GM23248 (cell line): ENCODE measurements around the gene CENPN. TPM values are rescaled to one million over a fixed set of nuclear protein-coding genes. Genes with fewer than 3 reads are reported as not detected.
A peak's percentile ranks its signal among the peaks of the same experiment; 100 is the strongest.

Experiments used
- DNase-seq: peaks from one replicate; pipeline ENCODE4 v3.0.0-alpha.2; 2015
- H2AFZ ChIP-seq: fragments of 200-600 bp; sonication (generic); 2 replicates; pipeline ENCODE4 v1.6.1; 2016; ENCODE audit warnings: antibody characterized with exemption
- H3F3A ChIP-seq: fragments of 200-600 bp; sonication (generic); 2 replicates; pipeline ENCODE4 v1.6.1; 2016; ENCODE audit warnings: mild to moderate bottlenecking, antibody characterized with exemption, mixed run types; ENCODE audit not compliant: insufficient read depth
- H3K27ac ChIP-seq: fragments of 200-600 bp; sonication (generic); 2 replicates; pipeline ENCODE4 v1.5.1; 2016; ENCODE audit warnings: mild to moderate bottlenecking
- H3K27me3 ChIP-seq: fragments of 200-600 bp; sonication (generic); replicated peaks from 2 replicates; pipeline ENCODE4 v1.6.1; 2016; ENCODE audit warnings: mild to moderate bottlenecking; ENCODE audit not compliant: insufficient read depth
- H3K36me3 ChIP-seq: fragments of 200-600 bp; sonication (generic); 2 replicates; pipeline ENCODE4 v1.6.1; 2016; ENCODE audit warnings: low read depth, mild to moderate bottlenecking
- H3K4me1 ChIP-seq: fragments of 200-600 bp; sonication (generic); 2 replicates; pipeline ENCODE4 v1.6.1; 2016; ENCODE audit warnings: mild to moderate bottlenecking; ENCODE audit not compliant: insufficient read depth
- H3K4me2 ChIP-seq: fragments of 200-600 bp; sonication (generic); one replicate; pipeline ENCODE4 v1.6.1; 2016; ENCODE audit warnings: mild to moderate bottlenecking; ENCODE audit not compliant: unreplicated experiment
- H3K4me3 ChIP-seq: fragments of 200-600 bp; sonication (generic); 2 replicates; pipeline ENCODE4 v1.5.1; 2016; ENCODE audit warnings: mild to moderate bottlenecking
- H3K79me2 ChIP-seq: fragments of 200-600 bp; sonication (generic); 2 replicates; pipeline ENCODE4 v1.6.1; 2016; ENCODE audit warnings: mild to moderate bottlenecking; ENCODE audit not compliant: insufficient read depth
- H3K9ac ChIP-seq: fragments of 200-600 bp; sonication (generic); 2 replicates; pipeline ENCODE4 v1.6.1; 2016; ENCODE audit warnings: mild to moderate bottlenecking
- H3K9me2 ChIP-seq: fragments of 200-600 bp; sonication (generic); 2 replicates; pipeline ENCODE4 v1.6.1; 2016; ENCODE audit warnings: mixed run types, mild to moderate bottlenecking, moderate library complexity; ENCODE audit not compliant: insufficient read depth
- H3K9me3 ChIP-seq: fragments of 200-600 bp; sonication (generic); one replicate; pipeline ENCODE4 v1.6.1; 2017; ENCODE audit warnings: low read depth
- H4K20me1 ChIP-seq: fragments of 200-600 bp; sonication (generic); 2 replicates; pipeline ENCODE4 v1.6.0; 2016; ENCODE audit not compliant: insufficient read depth
- EZH2 ChIP-seq: fragments of 200-600 bp; sonication (generic); IDR thresholded peaks from 2 replicates; pipeline ENCODE4 v1.6.1; 2018; ENCODE audit warnings: antibody characterized with exemption, mild to moderate bottlenecking; ENCODE audit not compliant: insufficient read depth, poor library complexity, severe bottlenecking
- EZH2phosphoT487 ChIP-seq: fragments of 200-600 bp; sonication (generic); IDR thresholded peaks from 2 replicates; pipeline ENCODE4 v1.6.1; 2018; ENCODE audit warnings: antibody characterized with exemption, moderate library complexity, mild to moderate bottlenecking, low read depth; ENCODE audit not compliant: insufficient read depth
- WGBS, 2 experiments: methylation state at CpG; one replicate each; pipeline ENCODE4 v1.1.6; 2015 to 2017; ENCODE audit warnings: low lambda C conversion rate in 2 of 2, low coverage in 1 of 2; ENCODE audit errors: missing lambda C conversion rate in 2 of 2; 5-methylcytosine and 5-hydroxymethylcytosine counted together
- in situ Hi-C: fragments of 300-500 bp; cut with MboI; formaldehyde crosslinking; loops from 2 replicates; pipeline ENCODE4 v1.15.0; 2020
- polyA plus RNA-seq: library from polyadenylated mRNA; unstranded; fragments of >200 nt; fragmentation: Nextera tagmentation; extraction: Ambion mirVana; gene quantifications from 2 replicates; pipeline ENCODE4 v1.2.1, GENCODE V29; 2016
- total RNA-seq: library from RNA; depleted of rRNA; stranded (reverse); fragments of >200 nt; shearing (Covaris generic); gene quantifications from 2 replicates; pipeline ENCODE4 v1.2.3, GENCODE V29; 2014

Gene CENPN
- total and polyA plus RNA-seq, 2 experiments from 2014 or later: 29.0 to 29.2 TPM

- peaks cover 34% of the 10 kb centered on the region for H3F3A ChIP-seq
- no peaks in the 10 kb centered on the region for H4K20me1 ChIP-seq
- in situ Hi-C loops: no loop called here
- peak overlapping the region; percentile 40 for H2AFZ ChIP-seq
- no peaks in the 10 kb centered on the region for H3K9me2 ChIP-seq
- H3K27ac ChIP-seq: peak overlapping the region; percentile 82
- H3K9me3 ChIP-seq: no peaks in the 10 kb centered on the region
- no peaks in the 10 kb centered on the region for H3K27me3 ChIP-seq
- peak overlapping the region; percentile 79 for H3K4me2 ChIP-seq
- peak overlapping the region; percentile 69 for H3K4me3 ChIP-seq
- peaks cover 93% of the 10 kb centered on the region for H3K79me2 ChIP-seq
- 22 to 24% methylated on average over 3 of the region's 3 CpGs for WGBS, 2 experiments
- peak overlapping the region; percentile 68 for H3K9ac ChIP-seq
- no peaks in the 10 kb centered on the region for H3K36me3 ChIP-seq
- peaks cover 45% of the 10 kb centered on the region for H3K4me1 ChIP-seq
- TF ChIP-seq EZH2phosphoT487 (no peak), EZH2 (no peak)
- peak; percentile 29 for DNase-seq
Observed at GRCh38 chr16:80992676-80993293, 14.2 kb upstream of the CENPN start.

DNA sequence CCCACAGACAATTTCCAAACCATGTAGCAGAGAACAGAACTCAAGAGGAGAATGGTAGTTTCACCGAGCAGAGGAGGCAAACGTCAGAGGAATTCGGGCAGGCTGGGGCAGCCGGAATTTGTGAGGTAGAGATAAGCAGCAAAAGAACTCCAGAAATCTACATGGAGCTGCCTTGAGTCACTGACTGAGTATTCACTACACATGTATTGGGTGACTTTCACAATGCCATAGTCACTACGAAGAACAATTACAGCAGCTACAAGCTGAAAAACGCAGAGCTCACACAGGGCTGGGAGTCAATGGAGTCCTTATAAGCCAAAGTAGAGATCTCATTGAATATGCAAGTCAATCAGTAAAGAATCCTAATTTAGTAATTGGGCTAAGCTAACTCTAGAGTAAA is 13.7 kb upstream of the CENPN start:
- H3K4me3 ChIP-seq: peak overlapping the region; percentile 69
- DNase-seq: peak; percentile 93
- H3K36me3 ChIP-seq: no peaks in the 10 kb centered on the region
- H3K9ac ChIP-seq: peak overlapping the region; percentile 68
- H3K4me2 ChIP-seq: peak overlapping the region; percentile 79
- H3K27me3 ChIP-seq: no peaks in the 10 kb centered on the region
- peaks cover 45% of the 10 kb centered on the region for H3K4me1 ChIP-seq
- peaks cover 93% of the 10 kb centered on the region for H3K79me2 ChIP-seq
- H3K9me2 ChIP-seq: no peaks in the 10 kb centered on the region
- no peaks in the 10 kb centered on the region for H3K9me3 ChIP-seq
- H3K27ac ChIP-seq: peak overlapping the region; percentile 82
- in situ Hi-C loops: no loop called here
- no peaks in the 10 kb centered on the region for H4K20me1 ChIP-seq
- peaks cover 34% of the 10 kb centered on the region for H3F3A ChIP-seq
- TF ChIP-seq EZH2phosphoT487 (no peak), EZH2 (no peak)
- 3 to 5% methylated on average over 6 of the region's 6 CpGs for WGBS, 2 experiments
- H2AFZ ChIP-seq: peak overlapping the region; percentile 40

DNA sequence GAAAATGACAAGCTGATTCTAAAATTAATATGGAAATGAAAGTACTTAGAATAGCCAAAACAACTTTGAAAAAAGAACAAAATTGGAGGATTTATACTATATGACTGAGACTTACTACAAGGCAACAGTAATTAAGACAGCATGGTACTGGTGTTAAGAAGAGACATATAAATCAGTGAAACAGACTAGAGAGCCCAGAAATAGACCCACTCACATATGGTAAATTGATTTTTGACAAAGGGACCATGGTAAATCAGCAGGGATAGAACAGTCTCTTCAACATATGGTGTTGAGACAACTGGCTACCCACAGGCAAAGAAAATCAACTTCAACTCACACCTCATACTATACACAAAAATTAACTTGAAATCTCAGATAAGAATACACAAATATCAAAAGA is 13.2 kb upstream of the CENPN start:
- no peaks in the 10 kb centered on the region for H3K36me3 ChIP-seq
- H3K4me3 ChIP-seq: peak overlapping the region; percentile 69
- DNase-seq: no peak
- in situ Hi-C loops: no loop called here
- H3K9me3 ChIP-seq: no peaks in the 10 kb centered on the region
- no peaks in the 10 kb centered on the region for H3K9me2 ChIP-seq
- H3K27me3 ChIP-seq: no peaks in the 10 kb centered on the region
- H3K4me2 ChIP-seq: peak overlapping the region; percentile 79
- peaks cover 45% of the 10 kb centered on the region for H3K4me1 ChIP-seq
- peak overlapping the region; percentile 82 for H3K27ac ChIP-seq
- TF ChIP-seq EZH2phosphoT487 (no peak), EZH2 (no peak)
- H2AFZ ChIP-seq: peak overlapping the region; percentile 10; the same call in 1 of the 2 replicates
- H3K9ac ChIP-seq: peak overlapping the region; percentile 68
- peaks cover 93% of the 10 kb centered on the region for H3K79me2 ChIP-seq
- no peaks in the 10 kb centered on the region for H4K20me1 ChIP-seq
- peaks cover 34% of the 10 kb centered on the region for H3F3A ChIP-seq

- peaks cover 34% of the 10 kb centered on the region for H3F3A ChIP-seq
- peaks cover 93% of the 10 kb centered on the region for H3K79me2 ChIP-seq
- H3K9me2 ChIP-seq: no peaks in the 10 kb centered on the region
- H3K9me3 ChIP-seq: no peaks in the 10 kb centered on the region
- H3K4me1 ChIP-seq: peaks cover 45% of the 10 kb centered on the region
- in situ Hi-C loops: no loop called here
- no peak overlapping the region for H3K9ac ChIP-seq
- no peaks in the 10 kb centered on the region for H3K27me3 ChIP-seq
- H3K27ac ChIP-seq: peak overlapping the region; percentile 82
- H3K4me3 ChIP-seq: no peak overlapping the region
- peak; percentile 46 for DNase-seq
- H4K20me1 ChIP-seq: no peaks in the 10 kb centered on the region
- TF ChIP-seq EZH2phosphoT487: no peak
- TF ChIP-seq EZH2: no peak
- no peak overlapping the region for H2AFZ ChIP-seq
- H3K36me3 ChIP-seq: no peaks in the 10 kb centered on the region
- peak overlapping the region; percentile 79 for H3K4me2 ChIP-seq
Observed at GRCh38 chr16:80994451-80994850, 12.6 kb upstream of the CENPN start.
